HEK293 (cell line): ENCODE measurements around the gene C12orf57.

Source experiments
- CTCF ChIA-PET: fragments of 350-600 bp; formaldehyde crosslinking; extraction: SDS; loops from one replicate; lab custom pipeline; 2021; ENCODE audit warnings: antibody characterized with exemption; lab: Yijun Ruan, JAX
- POLR2A ChIA-PET: fragments of 300-600 bp; formaldehyde crosslinking; extraction: SDS; loops from one replicate; lab custom pipeline; 2020; ENCODE audit warnings: antibody characterized with exemption, inconsistent platforms; lab: Yijun Ruan, JAX
- H3K27ac ChIP-seq: fragments of 200-500 bp; sonication (Bioruptor generic); 2 replicates; pipeline ENCODE4 v1.5.1; 2014; ENCODE audit warnings: low read depth, low read length, control low read depth, inconsistent platforms; ENCODE audit errors: extremely low read depth
- H3K36me3 ChIP-seq, 2 experiments: fragments of 200-500 bp in 1 of 2; sonication (Bioruptor generic) in 1 of 2; 1 replicate in 1 of 2; 2 replicates in 1 of 2; pipeline ENCODE4 v1.5.1; 2014 to 2017; ENCODE audit warnings: inconsistent platforms in 2 of 2, low read length in 2 of 2; ENCODE audit not compliant: control insufficient read depth in 2 of 2, insufficient read depth in 1 of 2
- H3K4me1 ChIP-seq: fragments of 200-500 bp; sonication (Bioruptor generic); 2 replicates; pipeline ENCODE4 v1.5.1; 2014; ENCODE audit warnings: mild to moderate bottlenecking, low read length, inconsistent platforms; ENCODE audit not compliant: control insufficient read depth, insufficient read depth
- H3K4me3 ChIP-seq: 2 replicates; pipeline ENCODE4 v1.5.1; 2011; ENCODE audit warnings: low read depth, mild to moderate bottlenecking, control low read depth, low read length, moderate library complexity
- H3K9me3 ChIP-seq: fragments of 200-500 bp; sonication (Bioruptor generic); 2 replicates; pipeline ENCODE4 v1.5.1; 2014; ENCODE audit warnings: low read depth, low read length, inconsistent platforms; ENCODE audit not compliant: control insufficient read depth, insufficient read depth
- EGR2 ChIP-seq: fragments of 450-650 bp; formaldehyde crosslinking; IDR thresholded peaks from 2 replicates; pipeline ENCODE4 v1.5.1; 2016; ENCODE audit warnings: low read depth, missing biosample characterization, missing genetic modification characterization
- HIC1 ChIP-seq: fragments of 450-650 bp; formaldehyde crosslinking; IDR thresholded peaks from 2 replicates; pipeline ENCODE4 v1.5.1; 2016; ENCODE audit warnings: missing biosample characterization, missing genetic modification characterization
- KLF8 ChIP-seq: fragments of 450-650 bp; formaldehyde crosslinking; IDR thresholded peaks from 2 replicates; pipeline ENCODE4 v1.5.1; 2016; ENCODE audit warnings: missing biosample characterization, missing genetic modification characterization
- PRDM6 ChIP-seq: fragments of 450-650 bp; formaldehyde crosslinking; IDR thresholded peaks from 2 replicates; pipeline ENCODE4 v1.5.1; 2017; ENCODE audit warnings: missing biosample characterization, missing genetic modification characterization
- REST ChIP-seq: fragments of 450-650 bp; formaldehyde crosslinking; IDR thresholded peaks from 2 replicates; pipeline ENCODE4 v1.5.1; 2016; ENCODE audit warnings: missing biosample characterization, missing genetic modification characterization
- YY2 ChIP-seq: fragments of 450-650 bp; formaldehyde crosslinking; IDR thresholded peaks from 2 replicates; pipeline ENCODE4 v1.5.1; 2016; ENCODE audit warnings: missing biosample characterization, missing genetic modification characterization
- ZFP41 ChIP-seq: fragments of 450-650 bp; formaldehyde crosslinking; IDR thresholded peaks from 2 replicates; pipeline ENCODE4 v1.5.1; 2016; ENCODE audit warnings: missing biosample characterization, missing genetic modification characterization, borderline replicate concordance
- ZFP69B ChIP-seq: fragments of 450-650 bp; formaldehyde crosslinking; IDR thresholded peaks from 2 replicates; pipeline ENCODE4 v1.5.1; 2016; ENCODE audit warnings: missing biosample characterization, missing genetic modification characterization
- ZNF10 ChIP-seq: fragments of 450-650 bp; formaldehyde crosslinking; IDR thresholded peaks from 2 replicates; pipeline ENCODE4 v1.5.1; 2017; ENCODE audit warnings: missing biosample characterization, missing genetic modification characterization
- ZNF140 ChIP-seq: fragments of 450-650 bp; formaldehyde crosslinking; IDR thresholded peaks from 2 replicates; pipeline ENCODE4 v1.5.1; 2016; ENCODE audit warnings: missing biosample characterization, missing genetic modification characterization
- ZNF2 ChIP-seq: fragments of 450-650 bp; formaldehyde crosslinking; IDR thresholded peaks from 2 replicates; pipeline ENCODE4 v1.5.1; 2016; ENCODE audit warnings: missing biosample characterization, missing genetic modification characterization
- ZNF202 ChIP-seq: fragments of 450-650 bp; formaldehyde crosslinking; IDR thresholded peaks from 2 replicates; pipeline ENCODE4 v1.5.1; 2016; ENCODE audit warnings: missing biosample characterization, missing genetic modification characterization, borderline replicate concordance
- ZNF324 ChIP-seq: fragments of 450-650 bp; formaldehyde crosslinking; IDR thresholded peaks from 2 replicates; pipeline ENCODE4 v1.5.1; 2016; ENCODE audit warnings: missing biosample characterization, missing genetic modification characterization
- ZNF335 ChIP-seq: fragments of 450-650 bp; formaldehyde crosslinking; conservative IDR thresholded peaks from 2 replicates; pipeline ENCODE4 v1.5.1; 2016; ENCODE audit warnings: missing biosample characterization, missing genetic modification characterization
- ZNF391 ChIP-seq: fragments of 450-650 bp; formaldehyde crosslinking; IDR thresholded peaks from 2 replicates; pipeline ENCODE4 v1.5.1; 2016; ENCODE audit warnings: low read depth, missing biosample characterization, missing genetic modification characterization, borderline replicate concordance
- ZNF398 ChIP-seq: fragments of 450-650 bp; formaldehyde crosslinking; IDR thresholded peaks from 2 replicates; pipeline ENCODE4 v1.5.1; 2017; ENCODE audit warnings: missing biosample characterization, missing genetic modification characterization
- ZNF580 ChIP-seq: fragments of 450-650 bp; formaldehyde crosslinking; IDR thresholded peaks from 2 replicates; pipeline ENCODE4 v1.5.1; 2016; ENCODE audit warnings: missing biosample characterization, missing genetic modification characterization
- ZNF692 ChIP-seq: fragments of 450-650 bp; formaldehyde crosslinking; IDR thresholded peaks from 2 replicates; pipeline ENCODE4 v1.5.1; 2016; ENCODE audit warnings: missing biosample characterization, missing genetic modification characterization
- TF ChIP-seq, protein P1 (sequence below): fragments of 450-650 bp; formaldehyde crosslinking; IDR thresholded peaks from 2 replicates; pipeline ENCODE4 v1.5.1; 2017; ENCODE audit warnings: missing biosample characterization, missing genetic modification characterization
- TF ChIP-seq, protein P2 (sequence below): IDR thresholded peaks from 2 replicates; pipeline ENCODE4 v1.6.1; 2011; ENCODE audit warnings: mild to moderate bottlenecking, low read depth, low read length, borderline replicate concordance

Gene C12orf57

DNA sequence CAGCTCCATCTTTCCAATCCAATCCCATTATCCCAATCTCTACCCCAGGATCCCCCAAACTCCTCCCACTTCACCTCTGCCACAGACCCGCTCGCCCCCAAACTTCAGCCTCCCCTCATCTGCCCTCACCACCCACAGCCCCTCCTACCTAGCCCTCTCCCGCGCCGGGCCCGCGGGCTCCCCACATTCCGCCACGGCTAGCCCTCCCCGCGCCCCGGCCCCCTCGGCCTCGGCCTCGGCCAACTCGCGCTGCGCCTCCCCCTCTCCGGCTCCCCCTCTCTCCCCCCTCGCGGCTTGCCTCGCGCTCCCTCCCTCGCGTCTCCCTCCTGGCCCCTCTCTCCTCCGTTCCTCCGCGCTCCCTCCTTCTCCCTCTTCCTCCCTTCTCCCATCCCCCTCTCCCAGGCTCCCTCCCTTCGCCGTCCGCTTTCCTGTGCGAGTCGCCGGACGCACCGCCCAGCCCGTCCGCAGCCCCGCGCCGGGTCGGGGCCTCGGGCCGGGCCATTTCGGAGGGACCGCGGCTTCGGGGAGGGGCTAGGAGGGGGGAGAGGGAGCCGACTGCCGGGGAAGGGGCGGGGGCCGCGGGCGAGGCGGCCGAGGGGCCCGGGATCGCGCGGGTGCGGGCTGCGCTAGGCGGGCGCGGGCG, 16.3 kb upstream of the C12orf57 start, which contains the start of gene ATN1 (continued):
- no peak for TF ChIP-seq PRDM6 (tag by site-specific recombination)
- peak; percentile 94 for TF ChIP-seq KLF8 (tag by site-specific recombination)
- peak; percentile 95 for TF ChIP-seq EGR2 (tag by site-specific recombination)
- TF ChIP-seq ZNF2 (tag by site-specific recombination): 0 out of 2 replicates have a peak, but pooled peaks have one; percentile 38
- TF ChIP-seq ZNF391 (tag by site-specific recombination): peak; percentile 87; the same call in 1 of the 2 replicates
- no peak for TF ChIP-seq ZNF580
- TF ChIP-seq, protein P1, sequence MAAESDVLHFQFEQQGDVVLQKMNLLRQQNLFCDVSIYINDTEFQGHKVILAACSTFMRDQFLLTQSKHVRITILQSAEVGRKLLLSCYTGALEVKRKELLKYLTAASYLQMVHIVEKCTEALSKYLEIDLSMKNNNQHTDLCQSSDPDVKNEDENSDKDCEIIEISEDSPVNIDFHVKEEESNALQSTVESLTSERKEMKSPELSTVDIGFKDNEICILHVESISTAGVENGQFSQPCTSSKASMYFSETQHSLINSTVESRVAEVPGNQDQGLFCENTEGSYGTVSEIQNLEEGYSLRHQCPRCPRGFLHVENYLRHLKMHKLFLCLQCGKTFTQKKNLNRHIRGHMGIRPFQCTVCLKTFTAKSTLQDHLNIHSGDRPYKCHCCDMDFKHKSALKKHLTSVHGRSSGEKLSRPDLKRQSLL (tag by site-specific recombination): no peak
- TF ChIP-seq REST (tag by site-specific recombination): no peak
- TF ChIP-seq YY2: peak; percentile 35; the same call in 1 of the 2 replicates

GRCh38 chr12:6928022-6928702, 15.7 kb upstream of the C12orf57 start:
- Histone ChIP-seq H3K4me3 (peak overlapping the region; percentile 74), H3K36me3 (peaks cover 0 to 34% of the 10 kb centered on the region in 2 experiments; a peak in 1 of 3 replicates), H3K9me3 (no peaks in the 10 kb centered on the region), H3K4me1 (peaks cover 28% of the 10 kb centered on the region), H3K27ac (peak overlapping the region; percentile 69; the same call in 1 of the 2 replicates)
- ChIA-PET POLR2A (interaction anchor here (0.9 to 4.3 kb wide), 3 partner anchors 10 to 160 kb away, joined by 3 to 32 read pairs (median 11); partner anchors contain the start of gene SPSB2), CTCF (interaction anchor here (1.7 kb wide), 1 partner anchor 55 kb away, joined by 3 read pairs; the partner anchor contains the start of gene SPSB2)
- TF ChIP-seq ZNF10 (tag by site-specific recombination) (no peak), ZNF202 (tag by site-specific recombination) (no peak), ZNF140 (tag by site-specific recombination) (no peak), ZNF398 (tag by site-specific recombination) (peak; percentile 82), HIC1 (tag by site-specific recombination) (no peak), ZFP69B (tag by site-specific recombination) (0 out of 2 replicates have a peak, but pooled peaks have one; percentile 30), ZFP41 (tag by site-specific recombination) (no peak), ZNF692 (tag by site-specific recombination) (peak; percentile 74), ZNF324 (no peak), ZNF335 (tag by site-specific recombination) (no peak)
- TF ChIP-seq, protein P2, sequence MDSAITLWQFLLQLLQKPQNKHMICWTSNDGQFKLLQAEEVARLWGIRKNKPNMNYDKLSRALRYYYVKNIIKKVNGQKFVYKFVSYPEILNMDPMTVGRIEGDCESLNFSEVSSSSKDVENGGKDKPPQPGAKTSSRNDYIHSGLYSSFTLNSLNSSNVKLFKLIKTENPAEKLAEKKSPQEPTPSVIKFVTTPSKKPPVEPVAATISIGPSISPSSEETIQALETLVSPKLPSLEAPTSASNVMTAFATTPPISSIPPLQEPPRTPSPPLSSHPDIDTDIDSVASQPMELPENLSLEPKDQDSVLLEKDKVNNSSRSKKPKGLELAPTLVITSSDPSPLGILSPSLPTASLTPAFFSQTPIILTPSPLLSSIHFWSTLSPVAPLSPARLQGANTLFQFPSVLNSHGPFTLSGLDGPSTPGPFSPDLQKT: no peak
